ENCODE data around the gene MAEA.

Gene MAEA

GRCh38 chr4:1382776-1383727, 93.4 kb downstream of the MAEA start:
- in situ Hi-C loops (cut with MboI; ENCODE audit: low pct_unique_long_range_greater_than_20kb, low sequenced_read_pairs), result no loop called here
- no peak for DNase-seq

- no peak for DNase-seq
- in situ Hi-C loops (cut with MboI; ENCODE audit: low pct_unique_long_range_greater_than_20kb, low sequenced_read_pairs), result no loop called here
Measured at GRCh38 chr4:1383728-1384591, 94.3 kb downstream of the MAEA start.

- DNase-seq, result no peak
- in situ Hi-C loops (cut with MboI; ENCODE audit: low pct_unique_long_range_greater_than_20kb, low sequenced_read_pairs), result no loop called here
Measured at GRCh38 chr4:1384675-1385372, 95.1 kb downstream of the MAEA start.

- no peak for DNase-seq
- in situ Hi-C loops (cut with MboI; ENCODE audit: low pct_unique_long_range_greater_than_20kb, low sequenced_read_pairs), result no loop called here
Measured at GRCh38 chr4:1385373-1386340, 96.0 kb downstream of the MAEA start.
